ENCODE results near the gene C18orf32. TPM values are rescaled to one million over a fixed set of nuclear protein-coding genes. Genes with fewer than 3 reads are reported as not detected.

Gene C18orf32
- total and polyA plus RNA-seq, 2 of the 8 experiments (the other 6 are each of a cell fraction or from before 2014, with no cell fraction given): 17.3 to 20.1 TPM

GRCh38 chr18:49431165-49431962, 55.7 kb downstream of the C18orf32 start:
- no peak for FAIRE-seq
- H3K4me3 ChIP-seq (ENCODE audit: extremely low read depth in 1 of 4, insufficient read depth in 2 of 4, low read depth in 3 of 4, low read length in 4 of 4): no peak overlapping the region
- TF ChIP-seq ASH2L (IDR thresholded peaks at IDR 0.05; ENCODE audit: low read length): no peak
- no peak for TF ChIP-seq SP4 (IDR thresholded peaks at IDR 0.05; ENCODE audit: low read length)
- TF ChIP-seq CREB1 (IDR thresholded peaks at IDR 0.05): no peak
- TF ChIP-seq SIRT6 (IDR thresholded peaks at IDR 0.05; ENCODE audit: low read length): no peak
- TF ChIP-seq RAD21 (IDR thresholded peaks at IDR 0.05 in 1 of 2, conservative IDR thresholded peaks at IDR 0.05 in 1 of 2; ENCODE audit: low read depth in 2 of 2, low read length in 2 of 2): no peak
- TF ChIP-seq SRF (IDR thresholded peaks at IDR 0.05; ENCODE audit: low read depth, low read length): no peak
- no peak for TF ChIP-seq SIX5 (IDR thresholded peaks at IDR 0.05; ENCODE audit: low read depth, low read length)
- no peak for TF ChIP-seq FOSL1 (IDR thresholded peaks at IDR 0.05; ENCODE audit: insufficient read depth, low read depth, low read length)
- TF ChIP-seq, protein P1, sequence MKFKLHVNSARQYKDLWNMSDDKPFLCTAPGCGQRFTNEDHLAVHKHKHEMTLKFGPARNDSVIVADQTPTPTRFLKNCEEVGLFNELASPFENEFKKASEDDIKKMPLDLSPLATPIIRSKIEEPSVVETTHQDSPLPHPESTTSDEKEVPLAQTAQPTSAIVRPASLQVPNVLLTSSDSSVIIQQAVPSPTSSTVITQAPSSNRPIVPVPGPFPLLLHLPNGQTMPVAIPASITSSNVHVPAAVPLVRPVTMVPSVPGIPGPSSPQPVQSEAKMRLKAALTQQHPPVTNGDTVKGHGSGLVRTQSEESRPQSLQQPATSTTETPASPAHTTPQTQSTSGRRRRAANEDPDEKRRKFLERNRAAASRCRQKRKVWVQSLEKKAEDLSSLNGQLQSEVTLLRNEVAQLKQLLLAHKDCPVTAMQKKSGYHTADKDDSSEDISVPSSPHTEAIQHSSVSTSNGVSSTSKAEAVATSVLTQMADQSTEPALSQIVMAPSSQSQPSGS (IDR thresholded peaks at IDR 0.05; ENCODE audit: low read length): no peak

More at GRCh38 chr18:49431165-49431962, 55.7 kb downstream of the C18orf32 start:
- no peak overlapping the region for H2BK120ac ChIP-seq (replicated peaks; ENCODE audit: low read depth, low read length)
- no peak overlapping the region for H3K4me2 ChIP-seq (ENCODE audit: insufficient read depth in 1 of 2, low read depth in 2 of 2, low read length in 2 of 2)
- no peak overlapping the region for H2BK12ac ChIP-seq (ENCODE audit: low read depth, low read length)
- H3K9ac ChIP-seq (replicated peaks in 1 of 4; ENCODE audit: extremely low read depth in 1 of 4, low read depth in 3 of 4, low read length in 3 of 4): no peak overlapping the region; a peak in 1 of 7 replicates
- H3K23me2 ChIP-seq (ENCODE audit: low read depth, low read length): no peaks in the 10 kb centered on the region
- H3K36me3 ChIP-seq (ENCODE audit: control insufficient read depth in 2 of 4, insufficient read depth in 4 of 4, low read length in 3 of 4): peaks cover 0 to 2% (median 0%) of the 10 kb centered on the region in 4 experiments; a peak in 1 of 8 replicates
- no peak overlapping the region for H4K8ac ChIP-seq (ENCODE audit: extremely low read depth, insufficient read depth, low read length)
- peaks cover 0 to 4% (median 0%) of the 10 kb centered on the region in 4 experiments; a peak in 2 of 7 replicates for H3K4me1 ChIP-seq (replicated peaks in 1 of 4; ENCODE audit: control insufficient read depth in 3 of 4, insufficient read depth in 4 of 4, low read length in 3 of 4)
- POLR2A ChIA-PET (ENCODE audit: partially characterized antibody): no interaction called here
- H2BK5ac ChIP-seq (ENCODE audit: low read depth, low read length): no peak overlapping the region
- no peak overlapping the region for H3K27ac ChIP-seq (ENCODE audit: low read depth, low read length)
- no peak overlapping the region for H2AFZ ChIP-seq (ENCODE audit: low read length)
- H3K23ac ChIP-seq (ENCODE audit: insufficient read length): no peak overlapping the region
- H3K79me2 ChIP-seq (ENCODE audit: control insufficient read depth in 1 of 2, insufficient read depth in 2 of 2, low read length in 2 of 2): no peaks in the 10 kb centered on the region
- no peak overlapping the region for H2BK15ac ChIP-seq (ENCODE audit: low read length)
- no peak overlapping the region for H4K5ac ChIP-seq (ENCODE audit: insufficient read length, low read depth, low read length)
- DNase-seq (ENCODE audit: low read depth in 1 of 2, low spot score in 2 of 2): peak in 1 of 2 experiments; percentile 23
- no peak overlapping the region for H4K91ac ChIP-seq (replicated peaks; ENCODE audit: insufficient read length, low read length)
- H3K18ac ChIP-seq (ENCODE audit: extremely low read depth, low read length): no peak overlapping the region
- no peak overlapping the region for H3K14ac ChIP-seq (ENCODE audit: insufficient read length)
- H2BK20ac ChIP-seq (ENCODE audit: low read length): no peak overlapping the region
- no peak overlapping the region for H3K56ac ChIP-seq (replicated peaks; ENCODE audit: insufficient read length, low read depth, low read length)
- CTCF ChIA-PET (ENCODE audit: partially characterized antibody): interaction anchor here (0.6 to 1.3 kb wide), 4 partner anchors 16 to 404 kb away, joined by 3 to 7 read pairs (median 4); no protein-coding TSS in a partner anchor
- WGBS, 2 experiments (ENCODE audit: extremely low coverage in 1 of 2, insufficient coverage in 1 of 2, insufficient read length in 1 of 2, insufficient replicate concordance in 2 of 2, low coverage in 1 of 2, low lambda C conversion rate in 2 of 2, missing lambda C conversion rate in 1 of 2): 86% methylated on average over 6 of the region's 6 CpGs; no CpG with 5 or more reads in 1 of the 2 experiments
- no peaks in the 10 kb centered on the region for H3K27me3 ChIP-seq (replicated peaks in 1 of 4; ENCODE audit: control insufficient read depth in 3 of 4, extremely low read depth in 1 of 4, insufficient read depth in 3 of 4, low read length in 3 of 4)
- no peaks in the 10 kb centered on the region for H3K9me3 ChIP-seq (ENCODE audit: insufficient read depth in 2 of 2, low read depth in 1 of 2, low read length in 1 of 2)
- no peak overlapping the region; the same call in 1 of the 2 replicates for H2AK5ac ChIP-seq (ENCODE audit: low read depth, low read length)
- peaks cover 2% of the 10 kb centered on the region; the same call in 1 of the 2 replicates for H3K79me1 ChIP-seq (ENCODE audit: low read depth, low read length)
- no peaks in the 10 kb centered on the region for H4K20me1 ChIP-seq (replicated peaks in 1 of 2; ENCODE audit: control insufficient read depth in 1 of 2, insufficient read depth in 2 of 2, low read length in 2 of 2)
- H3K4ac ChIP-seq (replicated peaks; ENCODE audit: insufficient read length, low read depth, low read length): peak overlapping the region; percentile 38
